Suprapubic skin (tissue), 4 donors: ENCODE measurements around the gene DPY19L1. TPM values are rescaled to one million over a fixed set of nuclear protein-coding genes. Genes with fewer than 3 reads are reported as not detected.
"Not testable (repeated sequence)": the region's sequence is repeated elsewhere in the genome, so short reads cannot be mapped to it uniquely, and the experiment has no call there.

Experiments used
- DNase-seq, 2 donors: peaks; one replicate each; pipeline ENCODE4 v3.0.0-alpha.2; 2019; ENCODE audit warnings: low spot score in 2 of 2
- H3K27ac ChIP-seq: fragments of 200-600 bp; sonication (generic); one replicate; pipeline ENCODE4 v1.5.1; 2019
- H3K27me3 ChIP-seq: fragments of 200-600 bp; sonication (generic); one replicate; pipeline ENCODE4 v1.5.1; 2019
- H3K36me3 ChIP-seq: fragments of 200-600 bp; sonication (generic); one replicate; pipeline ENCODE4 v1.5.1; 2019
- H3K4me1 ChIP-seq: fragments of 200-600 bp; sonication (generic); one replicate; pipeline ENCODE4 v1.5.1; 2019
- H3K4me3 ChIP-seq: fragments of 200-600 bp; sonication (generic); one replicate; pipeline ENCODE4 v1.5.1; 2019; ENCODE audit warnings: mild to moderate bottlenecking
- H3K9me3 ChIP-seq: fragments of 200-600 bp; sonication (generic); one replicate; pipeline ENCODE4 v1.5.1; 2019
- EP300 ChIP-seq: sonication (generic); formaldehyde crosslinking; IDR thresholded peaks from one replicate; pipeline ENCODE4 v1.6.1; 2017; ENCODE audit warnings: antibody characterized with exemption
- POLR2A ChIP-seq, 2 donors: fragments of 450-650 bp; IDR thresholded peaks; one replicate each; pipeline ENCODE4 v1.6.1; 2017; ENCODE audit warnings: antibody characterized with exemption in 2 of 2, mild to moderate bottlenecking in 2 of 2, moderate library complexity in 2 of 2
- POLR2AphosphoS5 ChIP-seq, 3 donors: sonication (generic); formaldehyde crosslinking; IDR thresholded peaks; one replicate each; pipeline ENCODE4 v1.6.1; 2017; ENCODE audit warnings: antibody characterized with exemption in 3 of 3
- WGBS: methylation state at CpG from one replicate; pipeline ENCODE4 v1.1.5; 2018; 5-methylcytosine and 5-hydroxymethylcytosine counted together
- total RNA-seq, 4 donors: library from RNA; depleted of rRNA; stranded (reverse); fragments of >200 nt; gene quantifications; one replicate each; pipeline ENCODE4 v1.1.0, GENCODE V29; 2016
- TF ChIP-seq, protein P1 (sequence below), 2 donors: fragments of 200-600 bp in 1 of 2; fragments of 450-650 bp in 1 of 2; sonication (generic) in 1 of 2; IDR thresholded peaks; one replicate each; pipeline ENCODE4 v1.5.1; 2016 to 2019; ENCODE audit warnings: antibody characterized with exemption in 2 of 2, mild to moderate bottlenecking in 1 of 2, moderate library complexity in 1 of 2

The DPY19L1 gene
- total RNA-seq, 4 donors from 2014 or later, result 8.1 to 13.4 (median 10.9) TPM

DNA sequence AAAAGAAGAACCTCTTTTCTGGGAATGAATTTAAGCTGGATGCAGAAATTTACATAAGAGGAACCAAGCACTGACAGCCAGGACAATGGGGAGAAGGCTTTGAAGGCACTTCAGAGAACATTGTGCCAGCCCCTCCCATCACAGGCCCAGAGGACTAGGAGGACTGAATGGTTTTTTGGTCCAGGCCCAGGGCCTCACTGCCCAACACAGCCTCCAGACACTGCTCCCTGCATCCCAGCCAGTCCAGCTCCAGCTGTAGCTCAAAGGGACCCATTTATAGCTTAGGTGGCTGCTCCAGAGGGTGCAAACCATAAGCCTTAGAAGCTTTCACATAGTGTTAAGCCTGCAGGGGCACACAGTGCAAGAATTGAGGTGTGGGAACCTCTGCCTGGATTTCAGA is 142.1 kb downstream of the DPY19L1 start:
- no peaks in the 10 kb centered on the region for H3K4me1 ChIP-seq
- TF ChIP-seq POLR2AphosphoS5 (IDR thresholded peaks at IDR 0.05) (no peak), EP300 (no peak), POLR2A (IDR thresholded peaks at IDR 0.05) (no peak)
- no peaks in the 10 kb centered on the region for H3K27me3 ChIP-seq
- no peak overlapping the region for H3K27ac ChIP-seq
- no peak overlapping the region for H3K4me3 ChIP-seq
- no peaks in the 10 kb centered on the region for H3K36me3 ChIP-seq
- DNase-seq, result no peak
- H3K9me3 ChIP-seq, result peaks cover 4% of the 10 kb centered on the region

GRCh38 chr7:34889951-34890350 is 147.3 kb downstream of the DPY19L1 start:
- WGBS, result 68% methylated on average over 1 of the region's 1 CpG
- H3K9me3 ChIP-seq, result no peaks in the 10 kb centered on the region
- no peak overlapping the region for H3K4me3 ChIP-seq
- TF ChIP-seq, protein P1, sequence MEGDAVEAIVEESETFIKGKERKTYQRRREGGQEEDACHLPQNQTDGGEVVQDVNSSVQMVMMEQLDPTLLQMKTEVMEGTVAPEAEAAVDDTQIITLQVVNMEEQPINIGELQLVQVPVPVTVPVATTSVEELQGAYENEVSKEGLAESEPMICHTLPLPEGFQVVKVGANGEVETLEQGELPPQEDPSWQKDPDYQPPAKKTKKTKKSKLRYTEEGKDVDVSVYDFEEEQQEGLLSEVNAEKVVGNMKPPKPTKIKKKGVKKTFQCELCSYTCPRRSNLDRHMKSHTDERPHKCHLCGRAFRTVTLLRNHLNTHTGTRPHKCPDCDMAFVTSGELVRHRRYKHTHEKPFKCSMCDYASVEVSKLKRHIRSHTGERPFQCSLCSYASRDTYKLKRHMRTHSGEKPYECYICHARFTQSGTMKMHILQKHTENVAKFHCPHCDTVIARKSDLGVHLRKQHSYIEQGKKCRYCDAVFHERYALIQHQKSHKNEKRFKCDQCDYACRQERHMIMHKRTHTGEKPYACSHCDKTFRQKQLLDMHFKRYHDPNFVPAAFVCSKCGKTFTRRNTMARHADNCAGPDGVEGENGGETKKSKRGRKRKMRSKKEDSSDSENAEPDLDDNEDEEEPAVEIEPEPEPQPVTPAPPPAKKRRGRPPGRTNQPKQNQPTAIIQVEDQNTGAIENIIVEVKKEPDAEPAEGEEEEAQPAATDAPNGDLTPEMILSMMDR (IDR thresholded peaks at IDR 0.05), result no peak
- no peak overlapping the region for H3K27ac ChIP-seq
- no peaks in the 10 kb centered on the region for H3K36me3 ChIP-seq
- no peaks in the 10 kb centered on the region for H3K4me1 ChIP-seq
- no peak for DNase-seq
- no peaks in the 10 kb centered on the region for H3K27me3 ChIP-seq

DNA sequence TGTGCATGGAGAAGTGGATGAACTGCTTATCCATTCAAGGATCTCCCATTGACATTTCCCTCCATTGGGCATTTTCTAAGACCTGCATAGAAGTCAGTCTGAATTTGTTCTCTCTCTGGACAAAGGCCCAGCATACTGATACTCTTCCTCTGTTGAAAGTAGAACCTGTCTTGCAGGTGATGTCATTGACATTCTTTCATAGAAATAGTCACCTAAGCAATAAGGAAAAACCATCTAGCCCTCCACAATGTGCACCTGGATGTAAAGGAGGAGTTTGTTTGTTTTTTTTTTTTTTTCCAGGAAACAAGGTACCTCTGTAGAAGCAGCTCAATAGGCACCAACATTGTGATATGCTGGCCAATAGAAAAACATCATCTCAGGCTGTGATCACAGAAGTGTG is 150.4 kb downstream of the DPY19L1 start:
- no peak overlapping the region for H3K4me3 ChIP-seq

DNA sequence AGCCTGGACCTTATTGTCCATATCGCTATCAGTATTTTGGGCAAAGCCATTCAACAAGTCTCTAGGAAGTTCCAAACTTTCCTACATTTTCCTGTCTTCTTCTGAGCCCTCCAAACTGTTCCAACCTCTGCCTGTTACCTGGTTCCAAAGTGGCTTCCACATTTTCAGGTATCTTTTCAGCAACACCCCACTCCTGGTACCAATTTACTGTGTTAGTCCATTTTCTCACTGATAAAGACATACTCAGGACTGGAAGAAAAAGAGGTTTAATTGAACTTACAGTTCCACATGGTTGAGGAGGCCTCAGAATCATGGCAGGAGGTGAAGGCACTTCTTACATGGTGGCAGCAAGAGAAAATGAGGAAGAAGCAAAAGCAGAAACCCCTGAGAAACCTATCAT is 153.4 kb downstream of the DPY19L1 start:
- not testable (repeated sequence) for H3K4me3 ChIP-seq, H3K36me3 ChIP-seq, H3K9me3 ChIP-seq, DNase-seq, H3K27me3 ChIP-seq, H3K4me1 ChIP-seq, H3K27ac ChIP-seq
- 100% methylated on average over 1 of the region's 1 CpG for WGBS

More for the DNA sequence above, 150.4 kb downstream of the DPY19L1 start:
- H3K36me3 ChIP-seq, result no peaks in the 10 kb centered on the region
- TF ChIP-seq POLR2A (IDR thresholded peaks at IDR 0.05) (no peak), EP300 (no peak), POLR2AphosphoS5 (IDR thresholded peaks at IDR 0.05) (no peak)
- no peaks in the 10 kb centered on the region for H3K27me3 ChIP-seq
- H3K4me1 ChIP-seq, result no peaks in the 10 kb centered on the region
- H3K27ac ChIP-seq, result no peak overlapping the region
- peaks cover 9% of the 10 kb centered on the region for H3K9me3 ChIP-seq
- no peak for DNase-seq

DNA sequence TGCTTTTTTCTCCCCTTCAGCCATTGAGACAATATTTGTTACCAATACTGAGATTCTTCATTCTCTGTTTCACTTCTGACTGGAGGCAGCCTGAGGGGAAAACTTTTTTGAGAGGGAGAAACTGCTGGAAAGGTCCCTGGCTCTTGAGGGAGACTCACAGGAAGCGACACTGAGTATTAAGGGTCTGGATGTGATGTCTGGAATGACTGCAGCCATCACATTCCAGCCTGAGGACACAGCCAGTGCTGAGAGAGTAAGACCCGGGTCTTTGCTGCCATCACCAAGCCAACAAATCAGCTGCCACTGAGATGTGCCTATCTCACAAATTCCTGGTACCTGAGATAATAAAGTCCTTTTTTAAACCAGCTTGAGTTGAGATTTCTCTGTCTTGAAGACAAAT is 157.4 kb downstream of the DPY19L1 start:
- H3K4me3 ChIP-seq, result no peak overlapping the region
- H3K27ac ChIP-seq, result no peak overlapping the region
- WGBS, result 77% methylated on average over 2 of the region's 2 CpGs
- no peaks in the 10 kb centered on the region for H3K36me3 ChIP-seq
- TF ChIP-seq, protein P1 (IDR thresholded peaks at IDR 0.05), result no peak
- TF ChIP-seq EP300 (no peak), POLR2AphosphoS5 (IDR thresholded peaks at IDR 0.05) (no peak), POLR2A (IDR thresholded peaks at IDR 0.05) (no peak)
- H3K9me3 ChIP-seq, result peaks cover 9% of the 10 kb centered on the region
- DNase-seq, result no peak
- no peaks in the 10 kb centered on the region for H3K27me3 ChIP-seq
- H3K4me1 ChIP-seq, result no peaks in the 10 kb centered on the region

GRCh38 chr7:34878944-34879735 is 158.1 kb downstream of the DPY19L1 start:
- 72% methylated on average over 8 of the region's 8 CpGs for WGBS
- not testable (repeated sequence) for H3K9me3 ChIP-seq, H3K27me3 ChIP-seq, H3K27ac ChIP-seq, H3K4me1 ChIP-seq, H3K4me3 ChIP-seq, DNase-seq, H3K36me3 ChIP-seq

Other genes with a start within 250 kb of the DPY19L1 start
- not detected for gene TBX20, start 216.6 kb upstream of the DPY19L1 start, total RNA-seq